Caco-2 (cell line): ENCODE data around the gene BNIP1. TPM values are rescaled to one million over a fixed set of nuclear protein-coding genes. Genes with fewer than 3 reads are reported as not detected.

Source experiments
- BruUV-seq: library from RNA; stranded (reverse); fragments of 400-500 nt; replicated peaks from 2 replicates; lab custom pipeline; 2021; lab: Mats Ljungman, UMichigan
- CTCF ChIA-PET: fragments of 300-600 bp; sonication (Branson Sonifier 250); formaldehyde crosslinking; loops from one replicate; lab custom pipeline; 2022; ENCODE audit warnings: antibody characterized with exemption; lab: Charles Lee
- POLR2A ChIA-PET: fragments of 300-600 bp; sonication (Branson Sonifier 250); formaldehyde crosslinking; loops from one replicate; lab custom pipeline; 2022; ENCODE audit warnings: antibody characterized with exemption; lab: Charles Lee
- DNase-seq, 2 experiments: peaks; one replicate each; pipeline versions ENCODE4 v3.0.0 to v3.0.0-alpha.2; 2020 to 2022
- H3K27me3 ChIP-seq: replicated peaks from 2 replicates; pipeline ENCODE4 v1.6.0; 2011; ENCODE audit warnings: low read length; ENCODE audit not compliant: control insufficient read depth, insufficient read depth
- H3K36me3 ChIP-seq: 2 replicates; pipeline ENCODE4 v1.5.1; 2011; ENCODE audit warnings: low read length; ENCODE audit not compliant: control insufficient read depth, insufficient read depth
- H3K4me1 ChIP-seq: fragments of 250-450 bp; sonication (Bioruptor Pico); 2 replicates; pipeline ENCODE4 v1.5.1; 2020; ENCODE audit warnings: mild to moderate bottlenecking
- H3K4me3 ChIP-seq: 2 replicates; pipeline ENCODE4 v1.5.1; 2011; ENCODE audit warnings: low read depth, mild to moderate bottlenecking, control low read depth, low read length
- H3K9me3 ChIP-seq: fragments of 250-450 bp; sonication (Bioruptor Pico); 2 replicates; pipeline ENCODE4 v1.5.1; 2020; ENCODE audit warnings: mild to moderate bottlenecking, moderate library complexity
- H3K27ac Mint-ChIP-seq: one replicate; pipeline ENCODE4 v1.8.0; 2022; ENCODE audit warnings: mixed read lengths; ENCODE audit not compliant: unreplicated experiment
- H3K27me3 Mint-ChIP-seq: one replicate; pipeline ENCODE4 v1.8.0; 2022; ENCODE audit warnings: mixed read lengths; ENCODE audit not compliant: insufficient read depth, unreplicated experiment
- H3K36me3 Mint-ChIP-seq: one replicate; pipeline ENCODE4 v1.8.0; 2022; ENCODE audit warnings: mild to moderate bottlenecking, mixed read lengths; ENCODE audit not compliant: insufficient read depth, unreplicated experiment
- H3K4me1 Mint-ChIP-seq: one replicate; pipeline ENCODE4 v1.8.0; 2022; ENCODE audit warnings: low read depth, mixed read lengths; ENCODE audit not compliant: unreplicated experiment
- H3K4me3 Mint-ChIP-seq: one replicate; pipeline ENCODE4 v1.8.0; 2022; ENCODE audit warnings: mild to moderate bottlenecking, moderate library complexity, mixed read lengths; ENCODE audit not compliant: unreplicated experiment
- H3K9me3 Mint-ChIP-seq: one replicate; pipeline ENCODE4 v1.8.0; 2022; ENCODE audit warnings: mixed read lengths; ENCODE audit not compliant: unreplicated experiment
- CTCF ChIP-seq, 2 experiments: fragments of 200-600 bp in 1 of 2; IDR thresholded peaks; 1 replicate in 1 of 2; 2 replicates in 1 of 2; pipeline versions ENCODE4 v1.5.1 to v1.8.0; 2011 to 2022; ENCODE audit warnings: antibody characterized with exemption in 1 of 2, control low read depth in 1 of 2, inconsistent platforms in 1 of 2, low read depth in 1 of 2, low read length in 1 of 2, mild to moderate bottlenecking in 1 of 2, moderate library complexity in 1 of 2; ENCODE audit not compliant: insufficient read depth in 1 of 2, severe bottlenecking in 1 of 2, unreplicated experiment in 1 of 2
- intact Hi-C: fragments of 100-400 bp; cut with micrococcal nuclease; formaldehyde crosslinking; loops from one replicate; pipeline ENCODE4 v1.10.0; 2022; ENCODE audit not compliant: unreplicated experiment
- total RNA-seq: library from RNA; stranded (reverse); gene quantifications from 2 replicates; pipeline ENCODE4 v1.2.3, GENCODE V29; 2022

BNIP1 gene
- total RNA-seq, 1 experiment from 2014 or later, result 13.9 TPM

GRCh38 chr5:173172166-173172565 is 27.8 kb downstream of the BNIP1 start:
- Histone ChIP-seq H3K4me1 (no peaks in the 10 kb centered on the region), H3K36me3 (no peaks in the 10 kb centered on the region), H3K9me3 (no peaks in the 10 kb centered on the region), H3K4me3 (no peak overlapping the region), H3K27me3 (no peaks in the 10 kb centered on the region)
- no peak overlapping the region for H3K4me3 Mint-ChIP-seq
- no TSS peak for BruUV-seq
- intact Hi-C loops, result no loop called here
- CTCF ChIA-PET, result no interaction called here
- H3K9me3 Mint-ChIP-seq, result no peaks in the 10 kb centered on the region
- no peak for TF ChIP-seq CTCF (IDR thresholded peaks at IDR 0.05; ENCODE audit: insufficient read depth in 1 of 2, low read depth in 1 of 2, low read length in 1 of 2, severe bottlenecking in 1 of 2, unreplicated experiment in 1 of 2)
- no peaks in the 10 kb centered on the region for H3K4me1 Mint-ChIP-seq
- POLR2A ChIA-PET, result no interaction called here
- no peak for DNase-seq
- peaks cover 3% of the 10 kb centered on the region for H3K27me3 Mint-ChIP-seq
- no peaks in the 10 kb centered on the region for H3K36me3 Mint-ChIP-seq
- no peak overlapping the region for H3K27ac Mint-ChIP-seq

DNA sequence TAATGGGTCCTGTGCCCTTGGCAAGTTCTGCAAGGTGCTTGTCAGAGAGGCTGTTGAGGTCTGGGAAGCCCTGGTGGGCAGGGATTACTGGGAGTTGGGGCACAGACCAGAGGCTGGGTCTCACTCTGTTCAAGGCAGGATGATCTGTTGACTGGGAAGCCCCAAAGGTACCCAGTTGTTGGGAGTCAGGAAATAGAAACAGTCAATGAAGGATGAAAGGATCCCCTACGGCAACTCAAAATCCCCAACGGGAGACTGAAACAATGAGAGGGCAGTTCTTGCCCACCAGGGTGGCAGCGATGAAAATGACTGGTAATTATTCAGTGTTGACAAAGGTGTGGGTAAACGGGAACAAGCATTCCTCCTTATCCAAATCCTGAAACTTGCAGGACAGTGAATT is 31.2 kb downstream of the BNIP1 start:
- intact Hi-C loops, result no loop called here
- Histone ChIP-seq H3K9me3 (peaks cover 3% of the 10 kb centered on the region; the same call in 1 of the 2 replicates), H3K4me3 (no peak overlapping the region), H3K27me3 (no peaks in the 10 kb centered on the region), H3K36me3 (no peaks in the 10 kb centered on the region), H3K4me1 (no peaks in the 10 kb centered on the region)
- H3K27me3 Mint-ChIP-seq, result peaks cover 3% of the 10 kb centered on the region
- no peaks in the 10 kb centered on the region for H3K9me3 Mint-ChIP-seq
- CTCF ChIA-PET, result no interaction called here
- H3K27ac Mint-ChIP-seq, result no peak overlapping the region
- no peak for TF ChIP-seq CTCF (IDR thresholded peaks at IDR 0.05; ENCODE audit: insufficient read depth in 1 of 2, low read depth in 1 of 2, low read length in 1 of 2, severe bottlenecking in 1 of 2, unreplicated experiment in 1 of 2)
- POLR2A ChIA-PET, result no interaction called here
- H3K36me3 Mint-ChIP-seq, result no peaks in the 10 kb centered on the region
- no peaks in the 10 kb centered on the region for H3K4me1 Mint-ChIP-seq
- no peak overlapping the region for H3K4me3 Mint-ChIP-seq
- DNase-seq, result no peak
- no TSS peak for BruUV-seq

DNA sequence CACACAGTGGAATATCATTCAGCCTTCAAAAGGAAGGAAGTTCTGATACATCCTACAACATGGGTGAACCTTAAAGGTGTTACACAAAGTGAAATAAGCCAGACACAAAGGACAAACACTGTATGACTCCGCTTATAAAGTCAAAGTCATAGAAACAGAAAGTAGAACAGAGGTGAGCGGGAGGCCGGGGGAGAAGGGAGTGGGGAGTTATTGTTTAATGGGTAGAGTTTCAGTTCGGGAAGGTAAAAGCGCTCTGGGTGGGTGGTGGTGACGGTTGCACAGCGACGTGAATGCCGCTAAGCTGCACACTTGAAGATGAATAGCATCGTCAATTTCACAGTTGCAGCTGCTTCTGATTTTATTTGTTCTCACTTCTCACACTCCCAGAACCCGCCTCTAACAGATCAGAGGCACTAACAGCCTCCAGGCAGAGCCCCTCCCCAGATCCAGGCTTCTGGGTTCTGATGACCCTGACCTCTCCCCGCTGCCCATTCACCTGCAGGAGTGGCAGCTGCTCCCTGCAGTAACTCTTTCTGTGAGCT is 34.1 kb downstream of the BNIP1 start:
- POLR2A ChIA-PET, result no interaction called here
- no TSS peak for BruUV-seq
- H3K27me3 ChIP-seq, result no peaks in the 10 kb centered on the region
- CTCF ChIA-PET, result no interaction called here
- TF ChIP-seq CTCF (IDR thresholded peaks at IDR 0.05; ENCODE audit: insufficient read depth in 1 of 2, low read depth in 1 of 2, low read length in 1 of 2, severe bottlenecking in 1 of 2, unreplicated experiment in 1 of 2), result no peak
- H3K27ac Mint-ChIP-seq, result no peak overlapping the region
- no peaks in the 10 kb centered on the region for H3K4me1 ChIP-seq
- H3K36me3 ChIP-seq, result no peaks in the 10 kb centered on the region
- H3K4me3 ChIP-seq, result no peak overlapping the region
- H3K4me1 Mint-ChIP-seq, result no peaks in the 10 kb centered on the region
- H3K9me3 Mint-ChIP-seq, result no peaks in the 10 kb centered on the region
- H3K9me3 ChIP-seq, result peaks cover 5% of the 10 kb centered on the region; the same call in 1 of the 2 replicates
- H3K4me3 Mint-ChIP-seq, result no peak overlapping the region
- H3K27me3 Mint-ChIP-seq, result no peaks in the 10 kb centered on the region
- no peak for DNase-seq
- H3K36me3 Mint-ChIP-seq, result no peaks in the 10 kb centered on the region
- intact Hi-C loops, result no loop called here
